ENCODE data around the gene EPHX1.

DNA sequence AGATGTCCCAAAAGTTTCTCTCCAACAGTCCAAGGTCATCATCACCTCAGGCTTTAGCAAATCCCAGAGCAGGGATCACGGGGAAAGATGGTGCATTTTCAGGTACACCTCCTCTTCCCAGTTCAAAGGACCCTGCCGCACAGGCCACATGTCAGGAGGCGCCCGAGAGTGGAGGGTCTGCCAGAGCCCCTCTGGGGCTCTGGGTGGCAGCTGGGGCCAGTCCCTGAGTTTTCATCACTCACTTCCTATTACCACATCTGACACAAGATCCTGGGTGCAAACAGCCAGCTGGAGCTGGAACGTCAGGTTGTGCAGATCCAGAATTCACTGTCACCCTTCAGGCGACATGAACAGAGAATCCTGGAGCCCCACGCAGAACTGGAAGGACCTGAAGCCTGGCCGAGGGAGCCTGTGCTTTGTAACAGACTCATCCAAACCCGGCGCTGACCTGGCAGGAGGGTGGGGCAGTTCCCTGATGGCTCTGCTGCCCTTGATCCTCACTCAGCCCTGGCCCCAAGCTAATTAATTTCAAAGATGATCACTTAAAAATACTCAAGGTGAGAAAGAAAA lies 63.4 kb downstream of the EPHX1 start:
- TF ChIP-seq, protein P1, sequence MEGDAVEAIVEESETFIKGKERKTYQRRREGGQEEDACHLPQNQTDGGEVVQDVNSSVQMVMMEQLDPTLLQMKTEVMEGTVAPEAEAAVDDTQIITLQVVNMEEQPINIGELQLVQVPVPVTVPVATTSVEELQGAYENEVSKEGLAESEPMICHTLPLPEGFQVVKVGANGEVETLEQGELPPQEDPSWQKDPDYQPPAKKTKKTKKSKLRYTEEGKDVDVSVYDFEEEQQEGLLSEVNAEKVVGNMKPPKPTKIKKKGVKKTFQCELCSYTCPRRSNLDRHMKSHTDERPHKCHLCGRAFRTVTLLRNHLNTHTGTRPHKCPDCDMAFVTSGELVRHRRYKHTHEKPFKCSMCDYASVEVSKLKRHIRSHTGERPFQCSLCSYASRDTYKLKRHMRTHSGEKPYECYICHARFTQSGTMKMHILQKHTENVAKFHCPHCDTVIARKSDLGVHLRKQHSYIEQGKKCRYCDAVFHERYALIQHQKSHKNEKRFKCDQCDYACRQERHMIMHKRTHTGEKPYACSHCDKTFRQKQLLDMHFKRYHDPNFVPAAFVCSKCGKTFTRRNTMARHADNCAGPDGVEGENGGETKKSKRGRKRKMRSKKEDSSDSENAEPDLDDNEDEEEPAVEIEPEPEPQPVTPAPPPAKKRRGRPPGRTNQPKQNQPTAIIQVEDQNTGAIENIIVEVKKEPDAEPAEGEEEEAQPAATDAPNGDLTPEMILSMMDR (IDR thresholded peaks at IDR 0.05) = no peak
- TF ChIP-seq POLR2AphosphoS5 (IDR thresholded peaks at IDR 0.05) = no peak
- TF ChIP-seq EP300 (IDR thresholded peaks at IDR 0.05) = no peak
- no peak for TF ChIP-seq POLR2A (IDR thresholded peaks at IDR 0.05; ENCODE audit: low read depth)
